Measurements from ENCODE around the gene MCCD1. TPM values are rescaled to one million over a fixed set of nuclear protein-coding genes. Genes with fewer than 3 reads are reported as not detected.

MCCD1 gene
- total and polyA plus RNA-seq, 2 experiments from 2014 or later, result not detected

DNA sequence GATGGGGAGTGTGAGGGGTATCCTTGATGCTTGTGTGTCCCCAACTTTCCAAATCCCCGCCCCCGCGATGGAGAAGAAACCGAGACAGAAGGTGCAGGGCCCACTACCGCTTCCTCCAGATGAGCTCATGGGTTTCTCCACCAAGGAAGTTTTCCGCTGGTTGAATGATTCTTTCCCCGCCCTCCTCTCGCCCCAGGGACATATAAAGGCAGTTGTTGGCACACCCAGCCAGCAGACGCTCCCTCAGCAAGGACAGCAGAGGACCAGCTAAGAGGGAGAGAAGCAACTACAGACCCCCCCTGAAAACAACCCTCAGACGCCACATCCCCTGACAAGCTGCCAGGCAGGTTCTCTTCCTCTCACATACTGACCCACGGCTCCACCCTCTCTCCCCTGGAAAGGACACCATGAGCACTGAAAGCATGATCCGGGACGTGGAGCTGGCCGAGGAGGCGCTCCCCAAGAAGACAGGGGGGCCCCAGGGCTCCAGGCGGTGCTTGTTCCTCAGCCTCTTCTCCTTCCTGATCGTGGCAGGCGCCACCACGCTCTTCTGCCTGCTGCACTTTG is 46.7 kb downstream of the MCCD1 start, which contains the start of gene TNF:
Gene TNF (plus strand): TSS at position 231 of the 567 bp plus-strand sequence. CDS start 177 bp downstream, at position 408.
- Histone ChIP-seq H3K27ac (ENCODE audit: low read depth) (no peak within 1 kb of the TSS), H4K20me1 (replicated peaks; ENCODE audit: insufficient read depth) (no peaks in the 10 kb centered on the region), H3K36me3 (ENCODE audit: insufficient read depth) (no peaks in the 10 kb centered on the region), H3K9me2 (ENCODE audit: insufficient read depth) (no peaks in the 10 kb centered on the region), H3K79me2 (replicated peaks; ENCODE audit: insufficient read depth) (no peaks in the 10 kb centered on the region), H3K27me3 (ENCODE audit: insufficient read depth) (peaks cover 6% of the 10 kb centered on the region), H3K4me1 (ENCODE audit: insufficient read depth) (no peaks in the 10 kb centered on the region), H3K4me2 (no peak within 1 kb of the TSS), H3K4me3 (no peak within 1 kb of the TSS), H3F3A (replicated peaks; ENCODE audit: low read depth) (no peaks in the 10 kb centered on the region), H2AFZ (no peak within 1 kb of the TSS)
- H3K4me1 Mint-ChIP-seq, result peaks cover 14% of the 10 kb centered on the region
- H3K4me3 Mint-ChIP-seq, result no peak within 1 kb of the TSS
- no peaks in the 10 kb centered on the region; the same call in 2 of the 3 replicates for H3K9me3 Mint-ChIP-seq
- TF ChIP-seq POLR2AphosphoS5 (IDR thresholded peaks at IDR 0.05; ENCODE audit: low read depth) (no peak), ETS1 (IDR thresholded peaks at IDR 0.05) (no peak), ZNF462 (CRISPR knock-in tag; IDR thresholded peaks at IDR 0.05) (no peak), EZH2 (IDR thresholded peaks at IDR 0.05; ENCODE audit: low read depth, unreplicated experiment) (no peak), ZNF114 (CRISPR knock-in tag; IDR thresholded peaks at IDR 0.05) (no peak), EZH2phosphoT487 (IDR thresholded peaks at IDR 0.05; ENCODE audit: unreplicated experiment) (no peak), NANOG (IDR thresholded peaks at IDR 0.05; ENCODE audit: borderline replicate concordance) (no peak), JUNB (IDR thresholded peaks at IDR 0.05; ENCODE audit: unreplicated experiment) (no peak)
- TF ChIP-seq, protein P1, sequence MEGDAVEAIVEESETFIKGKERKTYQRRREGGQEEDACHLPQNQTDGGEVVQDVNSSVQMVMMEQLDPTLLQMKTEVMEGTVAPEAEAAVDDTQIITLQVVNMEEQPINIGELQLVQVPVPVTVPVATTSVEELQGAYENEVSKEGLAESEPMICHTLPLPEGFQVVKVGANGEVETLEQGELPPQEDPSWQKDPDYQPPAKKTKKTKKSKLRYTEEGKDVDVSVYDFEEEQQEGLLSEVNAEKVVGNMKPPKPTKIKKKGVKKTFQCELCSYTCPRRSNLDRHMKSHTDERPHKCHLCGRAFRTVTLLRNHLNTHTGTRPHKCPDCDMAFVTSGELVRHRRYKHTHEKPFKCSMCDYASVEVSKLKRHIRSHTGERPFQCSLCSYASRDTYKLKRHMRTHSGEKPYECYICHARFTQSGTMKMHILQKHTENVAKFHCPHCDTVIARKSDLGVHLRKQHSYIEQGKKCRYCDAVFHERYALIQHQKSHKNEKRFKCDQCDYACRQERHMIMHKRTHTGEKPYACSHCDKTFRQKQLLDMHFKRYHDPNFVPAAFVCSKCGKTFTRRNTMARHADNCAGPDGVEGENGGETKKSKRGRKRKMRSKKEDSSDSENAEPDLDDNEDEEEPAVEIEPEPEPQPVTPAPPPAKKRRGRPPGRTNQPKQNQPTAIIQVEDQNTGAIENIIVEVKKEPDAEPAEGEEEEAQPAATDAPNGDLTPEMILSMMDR (conservative IDR thresholded peaks at IDR 0.05; ENCODE audit: low read depth in 2 of 2), result no peak
- H3K27ac Mint-ChIP-seq, result no peak within 1 kb of the TSS
- DNase-seq (ENCODE audit: low spot score) (no peak), ATAC-seq (no peak)
- no peaks in the 10 kb centered on the region; the same call in 2 of the 3 replicates for H3K36me3 Mint-ChIP-seq (ENCODE audit: low read depth)
- peaks cover 29% of the 10 kb centered on the region for H3K27me3 Mint-ChIP-seq (ENCODE audit: insufficient read depth, low read depth, poor library complexity)

All from GM23338 (cell line).